Ovary (tissue), 3 donors: ENCODE results near the gene FAM170A.

ENCODE experiments used
- CTCF ChIP-seq, 3 donors: fragments of 450-650 bp in 2 of 3; fragments of 200-600 bp in 1 of 3; IDR thresholded peaks; one replicate each; pipeline versions ENCODE4 v1.5.1 to v1.8.0; 2016 to 2022; ENCODE audit warnings: antibody characterized with exemption in 3 of 3, mild to moderate bottlenecking in 1 of 3
- EP300 ChIP-seq: sonication (generic); formaldehyde crosslinking; IDR thresholded peaks from one replicate; pipeline ENCODE4 v1.6.1; 2017; ENCODE audit warnings: antibody characterized with exemption
- POLR2A ChIP-seq: fragments of 450-650 bp; IDR thresholded peaks from one replicate; pipeline ENCODE4 v1.6.1; 2017; ENCODE audit warnings: antibody characterized with exemption, mild to moderate bottlenecking, moderate library complexity
- donor health status: DM: no; HTN: no; CAD: no.

GRCh38 chr5:119614838-119615237, 14.5 kb upstream of the FAM170A start:
- no peak for TF ChIP-seq CTCF (IDR thresholded peaks at IDR 0.05)
- no peak for TF ChIP-seq EP300
- TF ChIP-seq POLR2A: no peak
